ENCODE results near the gene LY9.

GRCh38 chr1:160850541-160850940, 54.6 kb downstream of the LY9 start:
- TF ChIP-seq CTCF (conservative IDR thresholded peaks at IDR 0.05; ENCODE audit: low read length) (no peak), EZH2phosphoT487 (IDR thresholded peaks at IDR 0.05; ENCODE audit: borderline replicate concordance) (no peak)

Data from Loucy (cell line).